Measurements from ENCODE around the gene ATPAF2. TPM values are rescaled to one million over a fixed set of nuclear protein-coding genes. Genes with fewer than 3 reads are reported as not detected.

The ATPAF2 gene
- total RNA-seq, 2 donors from 2014 or later: 23.5 to 44.5 TPM

DNA sequence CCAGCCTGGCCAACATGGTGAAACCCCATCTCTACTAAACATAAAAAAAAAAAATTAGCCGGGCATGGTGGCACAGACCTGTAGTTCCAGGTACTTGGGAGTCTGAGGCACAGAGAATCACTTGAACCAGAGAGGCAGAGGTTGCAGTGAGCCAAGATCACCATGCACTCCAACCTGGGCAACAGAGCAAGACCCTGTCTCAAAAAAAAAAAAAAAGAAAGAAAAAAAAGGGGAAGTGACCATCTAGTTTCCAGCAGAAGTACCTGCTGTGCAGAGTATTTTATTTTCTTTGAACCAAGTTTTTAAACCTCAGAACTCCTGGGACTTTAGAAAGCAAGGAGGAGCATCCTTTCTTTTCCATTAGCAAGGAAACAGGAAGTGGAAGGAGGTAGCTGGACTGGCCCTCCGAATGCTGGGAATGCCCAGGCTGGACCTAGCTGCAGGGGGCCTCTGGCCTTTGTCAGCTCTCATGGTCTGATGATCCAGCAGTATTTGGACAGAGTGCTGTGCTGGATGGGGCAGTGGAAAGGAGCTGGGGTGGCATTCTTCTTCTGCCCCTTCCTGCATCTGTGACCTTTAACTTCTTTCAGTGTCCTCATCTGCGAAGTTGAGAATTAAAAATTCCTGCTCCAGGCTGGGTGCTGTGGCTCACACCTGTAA, 6.9 kb upstream of the ATPAF2 start:
- Histone ChIP-seq H3K36me3 (no peaks in the 10 kb centered on the region), H3K9ac (ENCODE audit: low read depth in 2 of 2, low read length in 2 of 2) (no peak overlapping the region), H3K4me3 (no peak overlapping the region), H3K27me3 (no peaks in the 10 kb centered on the region), H3K27ac (no peak overlapping the region), H3K4me1 (no peaks in the 10 kb centered on the region), H3K9me3 (no peaks in the 10 kb centered on the region)
- DNase-seq: no peak
- intact Hi-C loops (cut with DNase I): no loop called here
- TF ChIP-seq, protein P1, sequence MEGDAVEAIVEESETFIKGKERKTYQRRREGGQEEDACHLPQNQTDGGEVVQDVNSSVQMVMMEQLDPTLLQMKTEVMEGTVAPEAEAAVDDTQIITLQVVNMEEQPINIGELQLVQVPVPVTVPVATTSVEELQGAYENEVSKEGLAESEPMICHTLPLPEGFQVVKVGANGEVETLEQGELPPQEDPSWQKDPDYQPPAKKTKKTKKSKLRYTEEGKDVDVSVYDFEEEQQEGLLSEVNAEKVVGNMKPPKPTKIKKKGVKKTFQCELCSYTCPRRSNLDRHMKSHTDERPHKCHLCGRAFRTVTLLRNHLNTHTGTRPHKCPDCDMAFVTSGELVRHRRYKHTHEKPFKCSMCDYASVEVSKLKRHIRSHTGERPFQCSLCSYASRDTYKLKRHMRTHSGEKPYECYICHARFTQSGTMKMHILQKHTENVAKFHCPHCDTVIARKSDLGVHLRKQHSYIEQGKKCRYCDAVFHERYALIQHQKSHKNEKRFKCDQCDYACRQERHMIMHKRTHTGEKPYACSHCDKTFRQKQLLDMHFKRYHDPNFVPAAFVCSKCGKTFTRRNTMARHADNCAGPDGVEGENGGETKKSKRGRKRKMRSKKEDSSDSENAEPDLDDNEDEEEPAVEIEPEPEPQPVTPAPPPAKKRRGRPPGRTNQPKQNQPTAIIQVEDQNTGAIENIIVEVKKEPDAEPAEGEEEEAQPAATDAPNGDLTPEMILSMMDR (IDR thresholded peaks at IDR 0.05): no peak

DNA sequence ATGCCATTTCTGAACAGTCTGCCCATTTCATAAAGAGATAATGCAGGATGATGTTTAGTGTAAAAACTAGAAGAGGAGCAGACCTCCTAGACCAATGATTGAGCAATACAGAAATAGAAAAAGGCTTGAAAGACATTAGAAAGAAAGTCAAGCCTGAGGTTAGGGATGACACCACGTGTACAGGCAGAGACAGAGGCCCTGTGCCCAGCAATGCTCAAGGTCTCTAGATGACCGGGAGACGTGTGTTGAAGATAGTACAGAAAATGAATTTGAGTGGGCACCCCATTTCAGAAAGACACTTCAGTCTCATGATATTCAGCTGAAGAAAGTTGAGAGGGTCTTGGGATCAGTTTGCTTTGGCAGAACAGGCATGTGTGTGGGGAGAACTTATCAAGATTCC, 5.6 kb upstream of the ATPAF2 start:
- H3K36me3 ChIP-seq: no peaks in the 10 kb centered on the region
- no peaks in the 10 kb centered on the region for H3K27me3 ChIP-seq
- intact Hi-C loops (cut with DNase I): no loop called here
- no peak overlapping the region for H3K4me3 ChIP-seq
- TF ChIP-seq, protein P1 (IDR thresholded peaks at IDR 0.05): no peak
- DNase-seq: no peak
- H3K9ac ChIP-seq (ENCODE audit: low read depth in 2 of 2, low read length in 2 of 2): no peak overlapping the region
- no peaks in the 10 kb centered on the region for H3K9me3 ChIP-seq
- H3K4me1 ChIP-seq: no peaks in the 10 kb centered on the region
- H3K27ac ChIP-seq: no peak overlapping the region

DNA sequence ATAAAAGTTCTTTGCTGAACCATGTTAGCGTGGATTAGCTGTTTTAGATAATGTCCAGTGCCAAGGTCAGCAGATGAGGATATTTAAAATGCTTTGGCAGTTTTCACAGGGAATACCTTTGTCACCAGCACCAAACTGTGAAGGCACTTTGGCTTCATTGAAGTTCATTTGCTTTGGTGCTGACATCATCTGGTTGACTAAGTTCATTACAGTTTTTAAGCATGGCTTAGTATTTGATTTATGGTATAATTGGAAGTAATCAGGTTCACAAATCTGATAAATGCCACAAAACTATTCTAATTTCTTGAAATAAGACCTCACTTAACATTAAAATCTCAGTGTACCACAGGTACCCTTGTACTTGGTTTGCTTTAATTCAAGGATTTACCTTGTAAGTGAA, 4.5 kb upstream of the ATPAF2 start:
- no peak overlapping the region for H3K27ac ChIP-seq
- no peaks in the 10 kb centered on the region for H3K4me1 ChIP-seq
- intact Hi-C loops (cut with DNase I): no loop called here
- no peak overlapping the region for H3K9ac ChIP-seq (ENCODE audit: low read depth in 2 of 2, low read length in 2 of 2)
- no peaks in the 10 kb centered on the region for H3K9me3 ChIP-seq
- no peaks in the 10 kb centered on the region for H3K36me3 ChIP-seq
- TF ChIP-seq, protein P1 (IDR thresholded peaks at IDR 0.05): no peak
- no peak overlapping the region for H3K4me3 ChIP-seq
- H3K27me3 ChIP-seq: no peaks in the 10 kb centered on the region
- DNase-seq: no peak

DNA sequence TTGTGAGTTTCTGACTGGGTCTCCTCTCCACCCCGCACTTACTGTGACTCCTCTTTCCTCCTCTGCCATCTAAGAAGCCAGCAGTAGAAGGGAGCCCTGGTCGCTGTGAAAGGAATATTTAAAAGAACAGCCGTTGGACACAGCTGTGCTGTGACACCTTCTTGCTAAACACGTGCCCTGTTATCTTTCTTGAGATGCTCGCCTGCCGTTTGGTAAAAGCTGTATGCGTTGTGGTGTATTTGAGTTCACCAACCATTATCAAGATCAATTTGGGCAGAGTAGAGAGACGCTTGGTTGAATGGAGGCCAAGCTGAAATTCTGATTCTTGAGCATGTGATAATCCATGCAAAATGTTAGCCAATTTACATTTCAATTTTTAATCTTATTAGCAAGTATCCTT, 4.0 kb upstream of the ATPAF2 start:
- H3K9me3 ChIP-seq: no peaks in the 10 kb centered on the region
- no peaks in the 10 kb centered on the region for H3K27me3 ChIP-seq
- no peaks in the 10 kb centered on the region for H3K36me3 ChIP-seq
- DNase-seq: no peak
- peaks cover 4% of the 10 kb centered on the region for H3K4me1 ChIP-seq
- H3K4me3 ChIP-seq: no peak overlapping the region
- H3K9ac ChIP-seq (ENCODE audit: low read depth in 2 of 2, low read length in 2 of 2): no peak overlapping the region
- TF ChIP-seq, protein P1 (IDR thresholded peaks at IDR 0.05): no peak
- no peak overlapping the region for H3K27ac ChIP-seq
- intact Hi-C loops (cut with DNase I): no loop called here

DNA sequence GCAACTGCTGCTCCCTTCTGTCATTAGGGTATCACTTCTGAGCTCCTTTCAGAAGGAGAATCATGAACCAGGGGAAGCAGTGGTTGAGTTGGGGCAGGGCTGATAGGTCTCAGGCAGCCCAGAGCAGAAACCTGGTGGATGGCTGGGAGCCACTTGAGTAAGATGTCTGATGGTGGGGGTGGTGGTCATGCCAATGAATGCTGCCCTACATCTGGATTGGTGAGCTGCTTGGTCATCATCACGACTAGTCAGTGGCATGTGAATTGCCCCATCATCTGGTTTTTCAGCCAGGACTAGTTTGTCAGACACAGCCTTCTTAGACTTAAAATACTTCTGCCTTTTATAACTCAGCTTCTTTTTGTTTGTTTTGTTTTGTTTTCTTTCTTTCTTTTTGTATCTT, 2.8 kb upstream of the ATPAF2 start:
- Histone ChIP-seq H3K27me3 (no peaks in the 10 kb centered on the region), H3K27ac (no peak overlapping the region), H3K4me3 (no peak overlapping the region), H3K36me3 (no peaks in the 10 kb centered on the region), H3K9me3 (no peaks in the 10 kb centered on the region), H3K4me1 (peaks cover 10% of the 10 kb centered on the region), H3K9ac (ENCODE audit: low read depth in 2 of 2, low read length in 2 of 2) (no peak overlapping the region)
- TF ChIP-seq, protein P1 (IDR thresholded peaks at IDR 0.05): no peak
- intact Hi-C loops (cut with DNase I): no loop called here
- no peak for DNase-seq
